Heart left ventricle (tissue), 16 donors: ENCODE measurements around the gene CPA1. TPM values are rescaled to one million over a fixed set of nuclear protein-coding genes. Genes with fewer than 3 reads are reported as not detected.

Source experiments
- ATAC-seq, 4 donors: fragments of 200-7000 bp; cut with Tn5 transposase; one replicate each; pipeline ENCODE4 v1.9.1; 2020 to 2022; ENCODE audit warnings: moderate library complexity in 4 of 4, mild to moderate bottlenecking in 3 of 4, moderate number of reproducible peaks in 1 of 4
- DNase-seq, 5 donors: peaks; one replicate each; pipeline ENCODE4 v3.0.0-alpha.2; 2020
- H3K27ac ChIP-seq, 12 donors: fragments of 200-600 bp; sonication (generic) in 4 of 12; one replicate each; pipeline versions ENCODE4 v1.5.0 to v1.8.0; 2016 to 2022; ENCODE audit warnings: mild to moderate bottlenecking in 2 of 12
- H3K27me3 ChIP-seq, 9 donors: fragments of 200-600 bp; sonication (generic) in 2 of 9; one replicate each; pipeline versions ENCODE4 v1.5.1 to v1.8.0; 2016 to 2022; ENCODE audit warnings: mild to moderate bottlenecking in 3 of 9
- H3K36me3 ChIP-seq, 9 donors: fragments of 200-600 bp; sonication (generic) in 2 of 9; one replicate each; pipeline versions ENCODE4 v1.5.0 to v1.8.0; 2018 to 2022; ENCODE audit warnings: mild to moderate bottlenecking in 2 of 9
- H3K4me1 ChIP-seq, 12 donors: fragments of 200-600 bp; sonication (generic) in 4 of 12; one replicate each; pipeline versions ENCODE4 v1.5.0 to v1.8.0; 2016 to 2022; ENCODE audit warnings: mild to moderate bottlenecking in 3 of 12
- H3K4me3 ChIP-seq, 12 donors: fragments of 200-600 bp; sonication (generic) in 4 of 12; one replicate each; pipeline versions ENCODE4 v1.5.0 to v1.8.0; 2017 to 2022; ENCODE audit warnings: mild to moderate bottlenecking in 9 of 12, moderate library complexity in 4 of 12
- H3K9me3 ChIP-seq, 12 donors: fragments of 200-600 bp; sonication (generic) in 4 of 12; one replicate each; pipeline versions ENCODE4 v1.5.0 to v1.8.0; 2016 to 2022; ENCODE audit warnings: mild to moderate bottlenecking in 1 of 12
- POLR2A ChIP-seq, 2 donors: fragments of 450-650 bp; IDR thresholded peaks; one replicate each; pipeline ENCODE4 v1.6.1; 2017; ENCODE audit warnings: antibody characterized with exemption in 2 of 2, mild to moderate bottlenecking in 2 of 2, moderate library complexity in 2 of 2
- WGBS, 4 donors: extraction: QIAGEN DNeasy Blood & Tissue Kit in 2 of 4; methylation state at CpG; one replicate each; pipeline versions ENCODE4 v1.1.5 to v1.1.7; 2013 to 2018; 5-methylcytosine and 5-hydroxymethylcytosine counted together
- intact Hi-C, 10 donors: fragments of 100-400 bp; cut with DNase I; formaldehyde crosslinking; loops; one replicate each; pipeline versions ENCODE4 v1.11.1 to v1.14.2; 2022
- polyA plus RNA-seq, 2 donors: library from polyadenylated mRNA; stranded (reverse); fragments of 200-250 nt; gene quantifications; one replicate each; pipeline ENCODE4 v1.2.3, GENCODE V29; 2013
- total RNA-seq, 9 donors: library from RNA; depleted of rRNA in 2 of 9; stranded (reverse); fragments of >200 nt in 2 of 9; fragmentation: NEBNext Ultra II Directional in 3 of 9; extraction: Animal tissue kit (Norgen Biotek cat#: 25700) in 3 of 9; gene quantifications; one replicate each; pipeline versions ENCODE4 v1.1.0 to v1.2.4, GENCODE V29; 2016 to 2023
- TF ChIP-seq, protein P1 (sequence below), 12 donors: fragments of 200-600 bp; sonication (generic) in 4 of 12; IDR thresholded peaks; one replicate each; pipeline versions ENCODE4 v1.5.0 to v1.8.0; 2018 to 2022; ENCODE audit warnings: antibody characterized with exemption in 12 of 12, mild to moderate bottlenecking in 5 of 12
- donor health status: ischemic (EF 13 %, LVEDD 7.1; RV severe dilation, severe dysfunction).
- donor health status: healthy with polysubstance abuse.
- donor health status: DM: no; HTN: yes; CAD: no.
- donor health status: DM: no; HTN: no; CAD: no.
- donor health status: ischemic (EF 25% LVEDD 6.9; RV normal size, moderate dysfunction).
- donor health status: ischemic (EF 25% LVEDD 5.7; RV mildly dilated, moderate dysfunction).
- donor health status: healthy.
- donor health status: DM: yes; HTN: yes; CAD: no.
- donor health status: ischemic (EF 35%, LVEDD 5.7; RV mildly dilated, moderate dysfunction).
- donor health status: nonischemic (EF 11% LVEDD 7.7; RV severe dilation, severe dysfunction).
- donor health status: DM: yes; HTN: yes; CAD: no.
- donor health status: PGD.
- donor health status: ischemic (EF 29% LVEDD 5.4; RV normal size, mild dysfunction).
- donor health status: nonischemic (EF 23%, LVEDD 6.1; RV moderate dilation, normal function).

Gene CPA1
- total and polyA plus RNA-seq, 11 donors, result 0.29 to 3.8 (median 3.0) TPM; not detected in 5

DNA sequence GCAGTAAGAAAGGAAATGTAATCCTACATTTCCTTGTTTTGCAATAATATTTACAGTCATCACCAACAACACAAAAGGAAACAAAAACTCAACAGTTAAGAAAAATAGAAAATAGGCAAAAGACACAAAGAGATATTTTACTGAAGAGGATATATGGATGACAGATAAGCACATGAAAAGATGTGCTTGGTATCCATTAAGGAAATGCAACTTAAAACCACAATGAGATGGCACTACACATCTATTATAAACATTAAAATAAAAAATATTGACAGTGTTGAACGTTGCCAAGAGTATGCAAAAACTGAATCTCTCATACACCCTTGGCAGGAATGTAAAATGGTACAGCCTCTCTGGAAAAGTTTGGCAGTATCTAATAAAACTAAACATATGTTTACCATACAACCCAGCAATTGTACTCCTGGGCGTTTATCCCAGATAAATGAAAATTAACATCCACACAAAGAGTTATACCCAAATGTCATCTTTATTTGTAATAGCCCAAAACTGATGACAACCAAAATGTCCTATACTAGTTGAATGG is 55.1 kb downstream of the CPA1 start:
- Histone ChIP-seq H3K36me3 (no peaks in the 10 kb centered on the region), H3K4me1 (peaks cover 0 to 39% (median 11%) of the 10 kb centered on the region in 12 donors), H3K9me3 (no peaks in the 10 kb centered on the region), H3K27me3 (no peaks in the 10 kb centered on the region), H3K27ac (no peak overlapping the region), H3K4me3 (no peak overlapping the region)
- DNase-seq, result no peak
- TF ChIP-seq, protein P1, sequence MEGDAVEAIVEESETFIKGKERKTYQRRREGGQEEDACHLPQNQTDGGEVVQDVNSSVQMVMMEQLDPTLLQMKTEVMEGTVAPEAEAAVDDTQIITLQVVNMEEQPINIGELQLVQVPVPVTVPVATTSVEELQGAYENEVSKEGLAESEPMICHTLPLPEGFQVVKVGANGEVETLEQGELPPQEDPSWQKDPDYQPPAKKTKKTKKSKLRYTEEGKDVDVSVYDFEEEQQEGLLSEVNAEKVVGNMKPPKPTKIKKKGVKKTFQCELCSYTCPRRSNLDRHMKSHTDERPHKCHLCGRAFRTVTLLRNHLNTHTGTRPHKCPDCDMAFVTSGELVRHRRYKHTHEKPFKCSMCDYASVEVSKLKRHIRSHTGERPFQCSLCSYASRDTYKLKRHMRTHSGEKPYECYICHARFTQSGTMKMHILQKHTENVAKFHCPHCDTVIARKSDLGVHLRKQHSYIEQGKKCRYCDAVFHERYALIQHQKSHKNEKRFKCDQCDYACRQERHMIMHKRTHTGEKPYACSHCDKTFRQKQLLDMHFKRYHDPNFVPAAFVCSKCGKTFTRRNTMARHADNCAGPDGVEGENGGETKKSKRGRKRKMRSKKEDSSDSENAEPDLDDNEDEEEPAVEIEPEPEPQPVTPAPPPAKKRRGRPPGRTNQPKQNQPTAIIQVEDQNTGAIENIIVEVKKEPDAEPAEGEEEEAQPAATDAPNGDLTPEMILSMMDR (IDR thresholded peaks at IDR 0.05), result no peak
- TF ChIP-seq POLR2A (IDR thresholded peaks at IDR 0.05), result no peak
- intact Hi-C loops, result no loop called here
- WGBS, 4 donors, result 75 to 81% (median 79%) methylated on average over 2 of the region's 2 CpGs
- ATAC-seq, result no peak

GRCh38 chr7:130436253-130436652 is 56.0 kb downstream of the CPA1 start:
- intact Hi-C loops, result no loop called here
- ATAC-seq, result no peak
- WGBS, 4 donors, result 95 to 100% (median 96%) methylated on average over 1 of the region's 1 CpG

More at GRCh38 chr7:130436253-130436652, 56.0 kb downstream of the CPA1 start:
- Histone ChIP-seq H3K9me3 (no peaks in the 10 kb centered on the region), H3K4me1 (peaks cover 0 to 31% (median 10%) of the 10 kb centered on the region in 12 donors), H3K4me3 (no peak overlapping the region), H3K36me3 (no peaks in the 10 kb centered on the region), H3K27ac (no peak overlapping the region), H3K27me3 (no peaks in the 10 kb centered on the region)
- TF ChIP-seq, protein P1 (IDR thresholded peaks at IDR 0.05), result no peak
- TF ChIP-seq POLR2A (IDR thresholded peaks at IDR 0.05), result no peak
- DNase-seq, result no peak

Other genes starting within 250 kb of the CPA1 start
- gene TMEM209, start 175.1 kb upstream of the CPA1 start, total RNA-seq, result 10 to 100 TPM in 5 of 9 donors, 1 to 10 TPM in 4; 7.3 to 15.0 (median 10.1) TPM
- gene TMEM209, start 175.1 kb upstream of the CPA1 start, polyA plus RNA-seq, result 1 to 10 TPM; 4.4 to 8.4 TPM
- gene SSMEM1, start 172.6 kb upstream of the CPA1 start, total RNA-seq, result not detected
- gene SSMEM1, start 172.6 kb upstream of the CPA1 start, polyA plus RNA-seq, result not detected
- 1 to 10 TPM in 1 of 9 donors, under 1 TPM in 3, not detected in 5; 0.76 to 1.1 (median 0.82) TPM for gene CPA2, start 113.6 kb upstream of the CPA1 start, total RNA-seq
- gene CPA2, start 113.6 kb upstream of the CPA1 start, polyA plus RNA-seq, result under 1 TPM in 1 of 2 donors, not detected in 1; 0.17 TPM
- 10 to 100 TPM in 1 of 9 donors, under 1 TPM in 2, not detected in 6; 0.21 to 22.2 (median 0.33) TPM for gene CPA4, start 87.3 kb upstream of the CPA1 start, total RNA-seq
- under 1 TPM in 1 of 2 donors, not detected in 1; 0.06 TPM for gene CPA4, start 87.3 kb upstream of the CPA1 start, polyA plus RNA-seq
- gene CPA5, start 35.7 kb upstream of the CPA1 start, total RNA-seq, result not detected
- not detected for gene CPA5, start 35.7 kb upstream of the CPA1 start, polyA plus RNA-seq
- 10 to 100 TPM in 1 of 9 donors, 1 to 10 TPM in 8; 1.9 to 11.4 (median 4.1) TPM for gene CEP41, start 60.5 kb downstream of the CPA1 start, total RNA-seq
- gene CEP41, start 60.5 kb downstream of the CPA1 start, polyA plus RNA-seq, result 1 to 10 TPM; 1.7 to 6.9 TPM
- gene MEST, start 111.6 kb downstream of the CPA1 start, total RNA-seq, result 10 to 100 TPM in 2 of 9 donors, 1 to 10 TPM in 6, under 1 TPM in 1; 0.79 to 46.0 (median 5.3) TPM
- 1 to 10 TPM; 2.3 to 4.2 TPM for gene MEST, start 111.6 kb downstream of the CPA1 start, polyA plus RNA-seq